ENCODE results near the gene HSF4.
A peak's percentile ranks its signal among the peaks of the same experiment; 100 is the strongest.

Gene HSF4

GRCh38 chr16:67199011-67199807 is 34.7 kb downstream of the HSF4 start, which contains the start of gene ELMO3:
Gene ELMO3, plus strand, starts transcription at chr16:67199131. Its CDS starts 196 bp downstream, at chr16:67199327.
- FAIRE-seq (no peak), DNase-seq (ENCODE audit: low spot score) (no peak)

- DNase-seq (ENCODE audit: low spot score) (no peak), FAIRE-seq (no peak)
Observed at GRCh38 chr16:67199808-67200198, 35.3 kb downstream of the HSF4 start.

- FAIRE-seq (no peak), DNase-seq (ENCODE audit: low spot score) (no peak)
Observed at GRCh38 chr16:67200491-67200890, 35.9 kb downstream of the HSF4 start.

- FAIRE-seq, result no peak
Observed at GRCh38 chr16:67201411-67202345, 37.1 kb downstream of the HSF4 start.

GRCh38 chr16:67202426-67202825 is 37.9 kb downstream of the HSF4 start:
- DNase-seq (ENCODE audit: low spot score), result no peak
- no peak for FAIRE-seq

More at GRCh38 chr16:67201411-67202345, 37.1 kb downstream of the HSF4 start:
- no peak for DNase-seq (ENCODE audit: low spot score)

GRCh38 chr16:67202956-67203493 is 38.5 kb downstream of the HSF4 start:
- FAIRE-seq, result no peak
- no peak for DNase-seq (ENCODE audit: low spot score)

- FAIRE-seq, result no peak
- DNase-seq (ENCODE audit: low spot score), result no peak
Observed at GRCh38 chr16:67204076-67204475, 39.5 kb downstream of the HSF4 start.

GRCh38 chr16:67206129-67206837 is 41.7 kb downstream of the HSF4 start:
- no peak for DNase-seq (ENCODE audit: low spot score)
- FAIRE-seq, result no peak

- DNase-seq (ENCODE audit: low spot score), result no peak
- FAIRE-seq, result no peak
Observed at GRCh38 chr16:67206838-67207248, 42.3 kb downstream of the HSF4 start.

- FAIRE-seq, result no peak
- peak; percentile 68 for DNase-seq (ENCODE audit: low spot score)
Observed at GRCh38 chr16:67207249-67208091, 42.9 kb downstream of the HSF4 start.

GRCh38 chr16:67208154-67208896 is 43.8 kb downstream of the HSF4 start:
- FAIRE-seq, result no peak

GRCh38 chr16:67209565-67209964 is 45.0 kb downstream of the HSF4 start:
- no peak for DNase-seq (ENCODE audit: low spot score)

More at GRCh38 chr16:67208154-67208896, 43.8 kb downstream of the HSF4 start:
- no peak for DNase-seq (ENCODE audit: low spot score)

GRCh38 chr16:67210069-67210937 is 45.8 kb downstream of the HSF4 start:
- no peak for FAIRE-seq
- DNase-seq (ENCODE audit: low spot score), result no peak

More at GRCh38 chr16:67209565-67209964, 45.0 kb downstream of the HSF4 start:
- FAIRE-seq, result no peak

- no peak for FAIRE-seq
- no peak for DNase-seq (ENCODE audit: low spot score)
Observed at GRCh38 chr16:67211674-67212073, 47.1 kb downstream of the HSF4 start.

- no peak for FAIRE-seq
- peak; percentile 35 for DNase-seq (ENCODE audit: low spot score)
Observed at GRCh38 chr16:67212766-67213165, 48.2 kb downstream of the HSF4 start.

- DNase-seq (ENCODE audit: low spot score) (no peak), FAIRE-seq (no peak)
Observed at GRCh38 chr16:67213197-67214019, 48.9 kb downstream of the HSF4 start.

GRCh38 chr16:67215706-67216105 is 51.2 kb downstream of the HSF4 start:
- FAIRE-seq (no peak), DNase-seq (ENCODE audit: low spot score) (no peak)

Data from RCC 7860 (cell line).